Testis (tissue), 2 donors: ENCODE results near the gene SLC12A2.

Source experiments
- POLR2A ChIP-seq: fragments of 450-650 bp; IDR thresholded peaks from one replicate; pipeline ENCODE4 v1.6.1; 2017; ENCODE audit warnings: antibody characterized with exemption, mild to moderate bottlenecking, moderate library complexity
- TF ChIP-seq, protein P1 (sequence below), 3 experiments: fragments of 450-650 bp in 2 of 3; fragments of 200-600 bp in 1 of 3; sonication (generic) in 1 of 3; IDR thresholded peaks; one replicate each; pipeline ENCODE4 v1.5.1; 2016 to 2019; ENCODE audit warnings: antibody characterized with exemption in 3 of 3, mild to moderate bottlenecking in 2 of 3, moderate library complexity in 1 of 3

DNA sequence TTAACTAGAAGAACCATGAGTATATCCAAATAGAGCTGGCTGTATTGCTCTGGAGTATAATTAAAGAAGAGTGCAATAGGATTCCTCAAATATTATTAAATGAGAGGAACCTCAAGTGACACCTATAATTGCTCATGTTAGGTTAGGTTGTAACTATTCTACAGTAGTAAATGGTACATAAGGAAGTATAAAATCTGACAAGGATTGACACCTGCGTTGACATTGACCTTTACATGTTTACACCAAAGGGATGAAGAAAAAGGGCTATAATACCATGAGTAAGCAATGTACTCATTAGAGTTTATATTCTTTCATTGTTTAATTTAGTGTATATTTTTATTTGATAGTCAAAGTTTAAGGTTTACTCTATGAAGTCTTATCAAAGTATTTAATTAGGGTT lies 48.9 kb downstream of the SLC12A2 start:
- no peak for TF ChIP-seq POLR2A
- TF ChIP-seq, protein P1, sequence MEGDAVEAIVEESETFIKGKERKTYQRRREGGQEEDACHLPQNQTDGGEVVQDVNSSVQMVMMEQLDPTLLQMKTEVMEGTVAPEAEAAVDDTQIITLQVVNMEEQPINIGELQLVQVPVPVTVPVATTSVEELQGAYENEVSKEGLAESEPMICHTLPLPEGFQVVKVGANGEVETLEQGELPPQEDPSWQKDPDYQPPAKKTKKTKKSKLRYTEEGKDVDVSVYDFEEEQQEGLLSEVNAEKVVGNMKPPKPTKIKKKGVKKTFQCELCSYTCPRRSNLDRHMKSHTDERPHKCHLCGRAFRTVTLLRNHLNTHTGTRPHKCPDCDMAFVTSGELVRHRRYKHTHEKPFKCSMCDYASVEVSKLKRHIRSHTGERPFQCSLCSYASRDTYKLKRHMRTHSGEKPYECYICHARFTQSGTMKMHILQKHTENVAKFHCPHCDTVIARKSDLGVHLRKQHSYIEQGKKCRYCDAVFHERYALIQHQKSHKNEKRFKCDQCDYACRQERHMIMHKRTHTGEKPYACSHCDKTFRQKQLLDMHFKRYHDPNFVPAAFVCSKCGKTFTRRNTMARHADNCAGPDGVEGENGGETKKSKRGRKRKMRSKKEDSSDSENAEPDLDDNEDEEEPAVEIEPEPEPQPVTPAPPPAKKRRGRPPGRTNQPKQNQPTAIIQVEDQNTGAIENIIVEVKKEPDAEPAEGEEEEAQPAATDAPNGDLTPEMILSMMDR (IDR thresholded peaks at IDR 0.05) = no peak
